HCT116 (cell line): ENCODE measurements around the gene MYL3. TPM values are rescaled to one million over a fixed set of nuclear protein-coding genes. Genes with fewer than 3 reads are reported as not detected.

Source experiments
- ATAC-seq: fragments of 200-7000 bp; cut with Tn5 transposase; 2 replicates; pipeline ENCODE4 v1.9.1; 2020; ENCODE audit warnings: mild to moderate bottlenecking, moderate library complexity
- BruUV-seq: library from RNA; stranded (reverse); fragments of 400-500 nt; replicated peaks from 2 replicates; lab custom pipeline; 2021; lab: Mats Ljungman, UMichigan
- CTCF ChIA-PET: fragments of 300-600 bp; sonication (Branson Sonifier 250); formaldehyde crosslinking; loops from one replicate; lab custom pipeline; 2021; ENCODE audit warnings: antibody characterized with exemption; lab: Charles Lee
- POLR2A ChIA-PET: fragments of 300-600, 350-600 bp; sonication (Branson Sonifier 250); formaldehyde crosslinking; loops from one replicate; lab custom pipeline; 2021; ENCODE audit warnings: antibody characterized with exemption; lab: Charles Lee
- RAD21 ChIA-PET, 2 experiments: fragments of 300-600 bp; sonication (Branson Sonifier 250); formaldehyde crosslinking; loops; one replicate each; lab custom pipeline; 2023; ENCODE audit warnings: low total read pairs in 2 of 2; ENCODE audit not compliant: uncharacterized antibody in 2 of 2, unreplicated experiment in 2 of 2, low non-redundant PET in 1 of 2; lab: Charles Lee
- DNase-seq: peaks from one replicate; pipeline ENCODE4 v3.0.0-alpha.2; 2010; ENCODE audit warnings: low read depth, low spot score
- H2AFZ ChIP-seq: fragments of 200-600 bp; shearing (Covaris generic), sonication (generic); 2 replicates; pipeline ENCODE4 v1.6.1; 2017; ENCODE audit warnings: low read depth, mixed run types, mixed read lengths, antibody characterized with exemption, low read length; ENCODE audit not compliant: poor library complexity, severe bottlenecking
- H3K27ac ChIP-seq: 2 replicates; pipeline ENCODE4 v1.5.1; 2012; ENCODE audit warnings: low read depth, low read length
- H3K27me3 ChIP-seq: fragments of 200-600 bp; sonication (generic); 2 replicates; pipeline ENCODE4 v1.6.1; 2016; ENCODE audit warnings: mixed run types, low read length, mixed read lengths; ENCODE audit not compliant: insufficient read depth
- H3K36me3 ChIP-seq, 2 experiments: fragments of 200-500 bp in 1 of 2; fragments of 200-600 bp in 1 of 2; sonication (Bioruptor generic) in 1 of 2; sonication (generic) in 1 of 2; 2 replicates each; pipeline versions ENCODE4 v1.5.1 to v1.6.1; 2014 to 2016; ENCODE audit warnings: low read length in 2 of 2, inconsistent platforms in 1 of 2, mixed read lengths in 1 of 2, mixed run types in 1 of 2; ENCODE audit not compliant: insufficient read depth in 2 of 2, control insufficient read depth in 1 of 2
- H3K4me1 ChIP-seq, 2 experiments: fragments of 200-600 bp in 1 of 2; sonication (generic) in 1 of 2; 2 replicates each; pipeline versions ENCODE4 v1.5.1 to v1.6.1; 2012 to 2017; ENCODE audit warnings: low read length in 2 of 2, inconsistent platforms in 1 of 2, mild to moderate bottlenecking in 1 of 2, mixed read lengths in 1 of 2, mixed run types in 1 of 2, moderate library complexity in 1 of 2; ENCODE audit not compliant: insufficient read depth in 2 of 2, control insufficient read depth in 1 of 2
- H3K4me2 ChIP-seq: fragments of 200-600 bp; sonication (generic); 2 replicates; pipeline ENCODE4 v1.6.1; 2017; ENCODE audit warnings: mixed run types, low read length, mixed read lengths
- H3K4me3 ChIP-seq, 2 experiments: fragments of 200-600 bp in 1 of 2; sonication (generic) in 1 of 2; replicated peaks in 1 of 2; 2 replicates each; pipeline ENCODE4 v1.5.1; 2011 to 2016; ENCODE audit warnings: low read length in 2 of 2, control low read depth in 1 of 2, low read depth in 1 of 2, mild to moderate bottlenecking in 1 of 2, mixed read lengths in 1 of 2, mixed run types in 1 of 2
- H3K79me2 ChIP-seq: fragments of 200-600 bp; sonication (generic); 2 replicates; pipeline ENCODE4 v1.6.1; 2017; ENCODE audit warnings: mild to moderate bottlenecking, mixed run types, low read length, moderate library complexity, mixed read lengths; ENCODE audit not compliant: insufficient read depth
- H3K9ac ChIP-seq: fragments of 200-600 bp; sonication (generic); 2 replicates; pipeline ENCODE4 v1.6.1; 2016; ENCODE audit warnings: low read length, mixed read lengths
- H3K9me2 ChIP-seq: fragments of 200-600 bp; sonication (generic), shearing (Covaris generic); 2 replicates; pipeline ENCODE4 v1.6.1; 2017; ENCODE audit warnings: mixed run types, mild to moderate bottlenecking, moderate library complexity; ENCODE audit not compliant: insufficient read depth
- H3K9me3 ChIP-seq, 2 experiments: fragments of 200-500 bp in 1 of 2; fragments of 200-600 bp in 1 of 2; sonication (Bioruptor generic) in 1 of 2; sonication (generic) in 1 of 2; 2 replicates each; pipeline ENCODE4 v1.6.1; 2014 to 2017; ENCODE audit warnings: low read length in 2 of 2, mixed read lengths in 2 of 2, inconsistent platforms in 1 of 2, low read depth in 1 of 2, mild to moderate bottlenecking in 1 of 2, mixed run types in 1 of 2, moderate library complexity in 1 of 2; ENCODE audit not compliant: control insufficient read depth in 1 of 2, insufficient read depth in 1 of 2
- H4K20me1 ChIP-seq: fragments of 200-600 bp; sonication (generic), shearing (Covaris generic); 2 replicates; pipeline ENCODE4 v1.6.1; 2017; ENCODE audit warnings: mixed run types, mild to moderate bottlenecking, moderate library complexity; ENCODE audit not compliant: insufficient read depth
- CBX3 ChIP-seq: IDR thresholded peaks from 2 replicates; pipeline ENCODE4 v1.6.1; 2012; ENCODE audit warnings: low read depth
- CEBPB ChIP-seq: IDR thresholded peaks from 2 replicates; pipeline ENCODE4 v1.6.1; 2012; ENCODE audit warnings: low read depth
- EGR1 ChIP-seq: IDR thresholded peaks from 2 replicates; pipeline ENCODE4 v1.6.1; 2012; ENCODE audit warnings: low read depth
- ELF1 ChIP-seq: IDR thresholded peaks from 2 replicates; pipeline ENCODE4 v1.6.1; 2012; ENCODE audit warnings: low read depth, borderline replicate concordance
- EZH2phosphoT487 ChIP-seq: fragments of 200-600 bp; IDR thresholded peaks from 2 replicates; pipeline ENCODE4 v1.6.1; 2018; ENCODE audit warnings: antibody characterized with exemption, borderline replicate concordance
- FOSL1 ChIP-seq: IDR thresholded peaks from 2 replicates; pipeline ENCODE4 v1.6.1; 2012; ENCODE audit warnings: low read depth
- JUND ChIP-seq: IDR thresholded peaks from 2 replicates; pipeline ENCODE4 v1.6.1; 2012
- POLR2A ChIP-seq: IDR thresholded peaks from 2 replicates; pipeline ENCODE4 v1.7.0; 2011; ENCODE audit warnings: borderline replicate concordance; ENCODE audit not compliant: insufficient read depth, insufficient read length; ENCODE audit errors: extremely low read depth
- POLR2AphosphoS5 ChIP-seq: IDR thresholded peaks from 2 replicates; pipeline ENCODE4 v1.6.1; 2011; ENCODE audit warnings: mild to moderate bottlenecking, low read depth, low read length, moderate library complexity
- SRF ChIP-seq: IDR thresholded peaks from 2 replicates; pipeline ENCODE4 v1.6.1; 2012; ENCODE audit warnings: low read depth
- TCF7L2 ChIP-seq: IDR thresholded peaks from 2 replicates; pipeline ENCODE4 v1.7.0; 2011; ENCODE audit warnings: borderline replicate concordance, inconsistent platforms; ENCODE audit not compliant: insufficient read depth, insufficient read length; ENCODE audit errors: extremely low read depth
- YY1 ChIP-seq: IDR thresholded peaks from 2 replicates; pipeline ENCODE4 v1.6.1; 2011; ENCODE audit warnings: low read length, low read depth, moderate library complexity, mild to moderate bottlenecking; ENCODE audit not compliant: insufficient replicate concordance; ENCODE audit errors: extremely low read depth
- ZFX ChIP-seq: fragments of 450-650 bp; IDR thresholded peaks from 2 replicates; pipeline ENCODE4 v1.6.1; 2017
- ZNF274 ChIP-seq: fragments of 200-500 bp; sonication (Bioruptor generic); IDR thresholded peaks from 2 replicates; pipeline ENCODE4 v1.6.1; 2014; ENCODE audit warnings: mild to moderate bottlenecking, low read depth, low read length, inconsistent platforms
- intact Hi-C: fragments of 100-400 bp; cut with micrococcal nuclease; formaldehyde crosslinking; loops from 2 replicates; pipeline ENCODE4 v1.10.0; 2022
- total RNA-seq: library from RNA; stranded (reverse); gene quantifications from one replicate; pipeline ENCODE4 v1.2.1, GENCODE V29; 2021; ENCODE audit not compliant: unreplicated experiment
- TF ChIP-seq, protein P1 (sequence below): IDR thresholded peaks from 2 replicates; pipeline ENCODE4 v1.6.1; 2011; ENCODE audit warnings: mild to moderate bottlenecking, low read length, moderate library complexity; ENCODE audit not compliant: insufficient replicate concordance; ENCODE audit errors: extremely low read depth
- TF ChIP-seq, protein P2 (sequence below): IDR thresholded peaks from 2 replicates; pipeline ENCODE4 v1.6.1; 2012; ENCODE audit warnings: low read depth
- TF ChIP-seq, protein P3 (sequence below): IDR thresholded peaks from 2 replicates; pipeline ENCODE4 v1.6.1; 2012
- TF ChIP-seq, protein P4 (sequence below): IDR thresholded peaks from 2 replicates; pipeline ENCODE4 v1.6.1; 2012

Gene MYL3
- total RNA-seq, 1 experiment from 2014 or later, result not detected

GRCh38 chr3:46907271-46907670 is 44.0 kb upstream of the MYL3 start (continued):
- TF ChIP-seq, protein P1, sequence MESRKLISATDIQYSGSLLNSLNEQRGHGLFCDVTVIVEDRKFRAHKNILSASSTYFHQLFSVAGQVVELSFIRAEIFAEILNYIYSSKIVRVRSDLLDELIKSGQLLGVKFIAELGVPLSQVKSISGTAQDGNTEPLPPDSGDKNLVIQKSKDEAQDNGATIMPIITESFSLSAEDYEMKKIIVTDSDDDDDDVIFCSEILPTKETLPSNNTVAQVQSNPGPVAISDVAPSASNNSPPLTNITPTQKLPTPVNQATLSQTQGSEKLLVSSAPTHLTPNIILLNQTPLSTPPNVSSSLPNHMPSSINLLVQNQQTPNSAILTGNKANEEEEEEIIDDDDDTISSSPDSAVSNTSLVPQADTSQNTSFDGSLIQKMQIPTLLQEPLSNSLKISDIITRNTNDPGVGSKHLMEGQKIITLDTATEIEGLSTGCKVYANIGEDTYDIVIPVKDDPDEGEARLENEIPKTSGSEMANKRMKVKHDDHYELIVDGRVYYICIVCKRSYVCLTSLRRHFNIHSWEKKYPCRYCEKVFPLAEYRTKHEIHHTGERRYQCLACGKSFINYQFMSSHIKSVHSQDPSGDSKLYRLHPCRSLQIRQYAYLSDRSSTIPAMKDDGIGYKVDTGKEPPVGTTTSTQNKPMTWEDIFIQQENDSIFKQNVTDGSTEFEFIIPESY, result no peak

DNA sequence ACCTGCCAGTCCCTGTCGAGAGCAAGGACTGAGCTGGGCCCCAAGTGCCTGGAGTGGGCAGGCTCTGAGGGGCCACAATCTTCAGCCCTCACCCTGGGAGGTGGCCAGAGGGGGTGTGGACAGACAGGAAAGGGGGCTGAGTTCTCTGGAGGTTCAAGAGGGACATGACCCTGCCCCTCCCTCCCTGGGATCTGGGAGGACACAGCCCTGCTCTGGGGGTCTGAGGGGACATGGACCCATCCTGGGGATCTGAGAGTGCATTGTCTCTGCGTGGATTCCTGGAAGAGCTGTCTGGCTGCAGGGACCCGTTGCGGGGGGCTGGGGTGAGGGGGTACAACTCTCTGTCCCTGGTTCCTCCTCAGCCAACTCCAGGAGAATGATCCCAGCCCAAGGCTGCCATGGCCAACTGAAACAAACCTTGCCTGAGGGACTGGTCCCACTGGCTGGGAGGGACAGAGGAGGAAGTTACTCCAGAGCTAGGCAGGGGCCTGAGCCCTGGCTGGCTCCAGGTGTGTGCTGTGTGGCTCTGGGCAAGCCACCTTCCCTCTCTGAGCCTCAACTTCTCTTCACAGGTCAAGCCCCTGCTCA is 43.3 kb upstream of the MYL3 start:
- POLR2A ChIA-PET, result no interaction called here
- Histone ChIP-seq H3K27me3 (no peaks in the 10 kb centered on the region), H4K20me1 (no peaks in the 10 kb centered on the region), H3K4me1 (peaks cover 0 to 19% of the 10 kb centered on the region in 2 experiments; a peak in 3 of 4 replicates), H3K4me3 (no peak overlapping the region), H3K9me2 (no peaks in the 10 kb centered on the region), H3K36me3 (no peaks in the 10 kb centered on the region), H3K4me2 (no peak overlapping the region), H2AFZ (no peak overlapping the region), H3K79me2 (no peaks in the 10 kb centered on the region), H3K9ac (no peak overlapping the region), H3K27ac (no peak overlapping the region), H3K9me3 (no peaks in the 10 kb centered on the region)
- BruUV-seq, result no TSS peak
- RAD21 ChIA-PET, result no interaction called here
- ATAC-seq (no peak), DNase-seq (no peak)
- CTCF ChIA-PET, result no interaction called here
- intact Hi-C loops, result no loop called here
- TF ChIP-seq, protein P2, sequence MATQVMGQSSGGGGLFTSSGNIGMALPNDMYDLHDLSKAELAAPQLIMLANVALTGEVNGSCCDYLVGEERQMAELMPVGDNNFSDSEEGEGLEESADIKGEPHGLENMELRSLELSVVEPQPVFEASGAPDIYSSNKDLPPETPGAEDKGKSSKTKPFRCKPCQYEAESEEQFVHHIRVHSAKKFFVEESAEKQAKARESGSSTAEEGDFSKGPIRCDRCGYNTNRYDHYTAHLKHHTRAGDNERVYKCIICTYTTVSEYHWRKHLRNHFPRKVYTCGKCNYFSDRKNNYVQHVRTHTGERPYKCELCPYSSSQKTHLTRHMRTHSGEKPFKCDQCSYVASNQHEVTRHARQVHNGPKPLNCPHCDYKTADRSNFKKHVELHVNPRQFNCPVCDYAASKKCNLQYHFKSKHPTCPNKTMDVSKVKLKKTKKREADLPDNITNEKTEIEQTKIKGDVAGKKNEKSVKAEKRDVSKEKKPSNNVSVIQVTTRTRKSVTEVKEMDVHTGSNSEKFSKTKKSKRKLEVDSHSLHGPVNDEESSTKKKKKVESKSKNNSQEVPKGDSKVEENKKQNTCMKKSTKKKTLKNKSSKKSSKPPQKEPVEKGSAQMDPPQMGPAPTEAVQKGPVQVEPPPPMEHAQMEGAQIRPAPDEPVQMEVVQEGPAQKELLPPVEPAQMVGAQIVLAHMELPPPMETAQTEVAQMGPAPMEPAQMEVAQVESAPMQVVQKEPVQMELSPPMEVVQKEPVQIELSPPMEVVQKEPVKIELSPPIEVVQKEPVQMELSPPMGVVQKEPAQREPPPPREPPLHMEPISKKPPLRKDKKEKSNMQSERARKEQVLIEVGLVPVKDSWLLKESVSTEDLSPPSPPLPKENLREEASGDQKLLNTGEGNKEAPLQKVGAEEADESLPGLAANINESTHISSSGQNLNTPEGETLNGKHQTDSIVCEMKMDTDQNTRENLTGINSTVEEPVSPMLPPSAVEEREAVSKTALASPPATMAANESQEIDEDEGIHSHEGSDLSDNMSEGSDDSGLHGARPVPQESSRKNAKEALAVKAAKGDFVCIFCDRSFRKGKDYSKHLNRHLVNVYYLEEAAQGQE, result no peak
- no peak for TF ChIP-seq YY1
- no peak for TF ChIP-seq JUND
- TF ChIP-seq TCF7L2, result no peak
- no peak for TF ChIP-seq POLR2AphosphoS5
- no peak for TF ChIP-seq CBX3
- no peak for TF ChIP-seq SRF
- TF ChIP-seq ZNF274, result no peak
- TF ChIP-seq, protein P3, sequence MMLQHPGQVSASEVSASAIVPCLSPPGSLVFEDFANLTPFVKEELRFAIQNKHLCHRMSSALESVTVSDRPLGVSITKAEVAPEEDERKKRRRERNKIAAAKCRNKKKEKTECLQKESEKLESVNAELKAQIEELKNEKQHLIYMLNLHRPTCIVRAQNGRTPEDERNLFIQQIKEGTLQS, result no peak
- TF ChIP-seq EGR1, result no peak
- no peak for TF ChIP-seq EZH2phosphoT487
- no peak for TF ChIP-seq ELF1
- TF ChIP-seq, protein P4, sequence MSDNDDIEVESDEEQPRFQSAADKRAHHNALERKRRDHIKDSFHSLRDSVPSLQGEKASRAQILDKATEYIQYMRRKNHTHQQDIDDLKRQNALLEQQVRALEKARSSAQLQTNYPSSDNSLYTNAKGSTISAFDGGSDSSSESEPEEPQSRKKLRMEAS, result no peak
- TF ChIP-seq ZFX, result no peak
- no peak for TF ChIP-seq FOSL1
- TF ChIP-seq, protein P1, result no peak
- TF ChIP-seq POLR2A, result no peak
- no peak for TF ChIP-seq CEBPB
